ENCODE results near the gene RNASEL.
"Not testable (repeated sequence)": the region's sequence is repeated elsewhere in the genome, so short reads cannot be mapped to it uniquely, and the experiment has no call there.

Gene RNASEL

DNA sequence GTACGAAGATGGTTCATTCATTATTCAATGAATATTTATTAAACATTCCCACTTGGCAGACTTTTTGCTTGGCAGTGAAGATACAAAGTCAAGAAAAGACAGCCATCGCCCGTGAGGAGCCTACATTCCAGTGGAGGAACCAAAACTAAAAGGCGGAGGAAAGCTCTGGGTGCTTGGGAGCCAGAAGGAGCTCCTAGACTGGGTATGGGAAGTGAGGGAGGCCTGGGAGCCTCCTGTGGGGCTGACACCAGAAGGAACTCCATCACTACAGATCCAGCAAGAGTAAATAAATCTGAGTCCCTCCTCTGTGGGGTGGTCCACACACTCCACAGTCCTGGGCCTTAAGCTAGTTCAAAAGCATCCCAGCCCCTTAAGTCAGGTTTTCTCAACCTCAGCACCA lies 14.9 kb downstream of the RNASEL start:
- no peak overlapping the region for H3K4me3 ChIP-seq (ENCODE audit: low read length)
- no peak for DNase-seq (ENCODE audit: low read depth, low spot score)

DNA sequence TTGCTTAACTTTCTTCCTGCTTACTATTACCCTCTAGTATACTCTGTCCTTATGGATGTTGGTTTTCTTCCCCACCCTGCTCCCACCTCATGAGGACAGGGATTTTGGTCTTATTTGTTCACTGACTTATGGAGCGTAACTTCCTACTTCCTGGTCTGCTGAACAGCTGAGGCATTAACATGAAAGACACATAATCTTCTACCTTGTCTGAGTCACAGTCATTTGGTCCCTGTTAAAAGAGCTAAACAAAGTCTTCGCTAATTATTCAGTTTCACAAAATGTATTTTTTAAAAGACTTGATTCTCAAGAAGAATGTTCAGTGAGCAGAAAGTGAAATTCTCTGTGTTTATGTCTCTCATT lies 18.5 kb downstream of the RNASEL start:
- DNase-seq (ENCODE audit: low read depth, low spot score), result no peak
- no peak overlapping the region for H3K4me3 ChIP-seq (ENCODE audit: low read length)

DNA sequence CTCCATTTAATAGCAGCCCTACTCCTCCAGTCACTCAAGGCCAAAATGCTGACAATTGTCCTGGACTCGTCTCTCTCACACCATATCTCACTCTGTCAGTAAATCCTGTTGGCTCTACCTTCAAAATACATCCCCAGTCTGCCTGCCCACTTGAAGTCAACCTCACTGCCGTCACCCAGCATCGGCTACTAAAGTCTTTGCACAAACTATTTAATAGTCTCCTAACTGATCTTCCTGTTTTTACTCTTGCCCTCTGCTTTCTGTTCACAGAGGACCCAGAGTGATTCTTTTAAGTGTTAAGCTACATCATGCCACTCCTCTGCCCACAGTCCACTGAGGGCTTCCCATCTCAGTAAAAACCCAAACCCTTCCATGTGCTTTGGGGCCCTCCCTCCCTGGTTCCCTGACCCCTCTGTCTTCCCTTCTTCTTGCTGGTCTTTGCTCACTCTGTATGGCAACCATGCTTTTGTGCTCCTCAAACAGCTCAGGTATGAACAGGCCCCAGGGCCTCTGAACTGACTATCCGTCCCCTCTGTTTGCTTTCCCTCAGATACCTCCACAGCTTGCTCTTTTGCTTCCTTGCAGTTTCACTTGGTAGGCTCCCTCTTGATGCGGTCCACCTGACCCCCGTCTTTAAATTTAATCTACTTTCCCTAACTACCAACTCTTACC lies 19.0 kb downstream of the RNASEL start:
- H3K4me3 ChIP-seq (ENCODE audit: low read length), result no peak overlapping the region
- DNase-seq (ENCODE audit: low read depth, low spot score), result no peak

DNA sequence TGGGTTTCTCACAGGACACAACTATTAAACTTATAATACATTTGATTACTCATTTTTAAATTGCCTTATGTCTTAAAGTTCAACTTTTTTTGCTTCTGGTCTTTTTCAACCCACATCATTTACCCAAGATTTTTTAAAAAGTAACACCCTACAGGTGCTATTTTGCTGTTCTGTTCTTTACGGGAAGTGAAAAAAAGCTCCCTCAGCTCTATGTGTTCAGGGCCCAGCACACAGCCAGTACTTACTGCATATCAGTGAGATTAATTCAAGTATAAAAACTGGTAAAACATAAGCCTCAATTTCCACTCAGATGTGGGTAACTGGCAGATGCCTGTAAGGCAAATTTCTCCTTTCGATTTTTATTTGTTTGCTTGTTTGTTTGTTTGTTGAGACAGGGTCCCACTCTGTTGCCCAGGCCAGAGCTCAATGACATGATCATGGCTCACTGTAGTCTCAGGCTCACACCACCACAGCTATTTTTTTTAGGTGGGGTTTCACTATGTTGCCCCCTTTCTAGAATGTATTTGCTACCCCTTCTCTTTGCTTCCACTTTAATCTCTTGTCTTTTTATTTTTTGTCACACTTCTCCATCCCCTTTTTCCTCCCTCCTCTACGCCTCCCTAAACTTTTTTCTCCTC lies 20.3 kb downstream of the RNASEL start:
- DNase-seq (ENCODE audit: low read depth, low spot score), result no peak
- no peak overlapping the region for H3K4me3 ChIP-seq (ENCODE audit: low read length)

DNA sequence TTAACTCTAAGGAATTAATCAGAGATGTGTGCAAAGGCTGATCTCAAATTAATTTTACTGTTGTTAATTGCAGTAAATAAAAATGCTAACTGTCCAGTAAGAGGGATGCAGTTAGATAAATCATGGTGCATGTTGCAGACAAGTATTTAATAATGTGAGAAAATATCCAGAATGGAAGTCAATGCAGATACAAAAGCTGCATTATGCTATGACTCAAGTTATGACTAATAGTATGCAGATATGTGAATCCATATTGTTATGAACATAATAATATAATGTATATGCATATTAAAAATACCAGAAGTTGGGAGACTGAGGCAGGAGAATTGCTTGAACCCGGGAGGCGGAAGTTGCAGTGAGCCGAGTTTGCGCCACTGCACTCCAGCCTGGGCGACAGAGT lies 21.4 kb downstream of the RNASEL start:
- DNase-seq (ENCODE audit: low read depth, low spot score), result no peak
- H3K4me3 ChIP-seq (ENCODE audit: low read length), result no peak overlapping the region

DNA sequence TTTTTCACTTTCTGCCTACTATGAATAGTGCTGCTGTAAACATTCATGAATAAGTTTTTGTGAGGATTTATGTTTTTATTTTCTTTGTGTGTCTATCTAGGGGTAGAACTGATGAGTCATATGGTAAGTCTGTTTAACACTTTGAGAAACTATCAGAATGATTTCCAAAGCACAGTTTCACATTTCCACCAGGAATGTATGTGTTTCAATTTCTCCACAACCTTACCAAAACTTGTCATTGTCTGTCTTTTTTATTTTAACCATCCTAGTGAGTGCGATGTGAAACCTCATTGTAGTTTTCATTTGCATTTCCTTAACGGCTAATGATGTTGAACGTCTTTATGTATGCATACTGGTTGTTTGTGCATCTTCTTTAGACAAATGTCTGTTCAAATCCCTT lies 23.5 kb downstream of the RNASEL start:
- H3K4me3 ChIP-seq (ENCODE audit: low read length), result no peak overlapping the region
- DNase-seq (ENCODE audit: low read depth, low spot score), result no peak

DNA sequence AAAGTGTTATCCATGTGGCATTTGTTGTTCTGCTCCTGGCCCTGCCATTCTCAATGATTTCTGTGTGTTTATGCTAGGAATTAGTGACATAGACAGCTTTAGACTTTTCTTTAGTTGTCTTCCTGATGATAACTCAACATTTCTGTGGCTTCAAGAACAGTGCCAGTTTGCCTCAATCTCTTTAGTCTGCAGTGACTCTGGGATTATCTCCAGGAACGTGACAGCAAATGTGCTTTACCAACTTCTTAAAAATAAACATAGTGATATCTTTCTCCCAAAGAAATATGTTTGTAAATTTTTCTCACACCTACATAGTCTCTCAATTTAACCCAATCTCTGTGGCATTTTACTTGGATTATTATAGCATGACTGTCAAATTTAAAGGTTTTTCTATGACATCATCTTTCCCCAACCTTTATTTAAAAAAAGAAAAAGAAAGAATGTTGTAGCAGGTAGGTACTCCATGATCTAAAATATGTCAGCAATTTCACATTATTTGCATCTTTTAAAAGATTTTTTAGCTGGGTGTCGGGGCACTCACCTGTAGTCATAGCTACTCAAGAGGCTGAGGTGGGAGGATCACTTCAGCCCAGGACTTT lies 24.6 kb downstream of the RNASEL start:
- DNase-seq (ENCODE audit: low read depth, low spot score), result no peak
- H3K4me3 ChIP-seq (ENCODE audit: low read length), result no peak overlapping the region

DNA sequence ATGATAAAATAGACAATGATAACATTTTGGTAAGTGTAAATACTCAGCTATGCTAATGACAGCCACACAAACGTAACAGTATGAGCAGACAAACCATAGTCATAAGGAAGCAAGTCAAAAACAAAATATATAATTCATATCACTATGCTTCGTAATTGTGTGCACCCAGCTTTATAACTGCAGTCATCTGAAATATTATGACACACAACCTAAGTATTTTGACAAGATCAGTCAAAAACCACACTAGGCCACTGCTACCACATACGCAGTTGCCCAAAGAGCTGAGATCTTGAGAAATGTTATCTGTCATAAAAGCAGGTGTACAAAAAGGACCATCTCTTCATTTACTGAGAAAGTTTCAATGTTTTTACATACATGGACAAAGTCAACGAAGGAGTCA lies 26.0 kb downstream of the RNASEL start:
- H3K4me3 ChIP-seq (ENCODE audit: low read length), result no peak overlapping the region
- DNase-seq (ENCODE audit: low read depth, low spot score), result no peak

DNA sequence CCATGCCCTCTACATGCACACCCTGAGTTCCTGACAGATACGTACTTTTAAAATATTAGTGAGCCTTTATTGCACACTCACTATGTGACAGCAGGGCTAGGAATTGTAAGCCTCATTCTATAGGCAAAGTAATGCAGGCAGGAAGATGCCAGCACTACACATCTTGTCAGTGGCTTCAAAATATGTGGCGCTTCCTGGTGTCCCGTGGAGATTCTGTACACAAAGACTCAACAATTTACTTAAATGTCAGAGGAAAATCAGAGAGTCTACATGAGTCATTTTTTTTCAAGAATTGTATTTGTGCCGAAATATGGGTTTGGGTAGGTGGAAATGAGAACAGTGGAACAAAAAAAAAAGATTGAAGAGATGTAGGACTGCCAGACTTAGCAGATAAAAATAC lies 27.6 kb downstream of the RNASEL start:
- DNase-seq (ENCODE audit: low read depth, low spot score), result no peak

DNA sequence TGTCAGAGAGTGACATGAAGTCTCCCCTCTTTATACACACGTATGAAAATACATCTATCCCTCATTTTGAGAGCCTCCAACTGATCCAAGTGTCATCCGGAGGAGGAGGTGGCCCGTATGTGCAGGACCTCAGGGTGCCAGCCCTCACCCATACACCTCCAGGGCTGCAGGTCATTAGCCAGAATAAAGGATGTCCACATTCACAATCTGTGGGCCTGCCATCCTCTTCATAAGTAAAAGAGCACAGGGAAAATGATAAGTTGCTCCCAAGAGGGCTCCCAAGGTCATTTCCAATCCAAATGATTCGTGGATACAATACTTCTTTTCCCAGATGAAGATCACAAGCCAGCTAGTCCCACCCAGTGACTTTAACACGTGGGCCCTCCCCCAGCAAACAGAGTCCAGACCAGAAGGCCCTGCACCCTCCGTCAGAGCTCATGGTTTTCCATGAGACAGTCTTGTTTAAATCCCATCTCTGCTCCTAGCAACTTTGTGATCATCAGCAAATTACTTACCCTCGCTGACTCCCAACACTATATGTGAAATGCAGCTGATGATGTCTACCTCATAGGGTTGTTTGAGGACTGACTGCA lies 28.6 kb downstream of the RNASEL start:
- no peak overlapping the region for H3K4me3 ChIP-seq (ENCODE audit: low read length)
- no peak for DNase-seq (ENCODE audit: low read depth, low spot score)

More for the DNA sequence above, 27.6 kb downstream of the RNASEL start:
- H3K4me3 ChIP-seq (ENCODE audit: low read length), result no peak overlapping the region

DNA sequence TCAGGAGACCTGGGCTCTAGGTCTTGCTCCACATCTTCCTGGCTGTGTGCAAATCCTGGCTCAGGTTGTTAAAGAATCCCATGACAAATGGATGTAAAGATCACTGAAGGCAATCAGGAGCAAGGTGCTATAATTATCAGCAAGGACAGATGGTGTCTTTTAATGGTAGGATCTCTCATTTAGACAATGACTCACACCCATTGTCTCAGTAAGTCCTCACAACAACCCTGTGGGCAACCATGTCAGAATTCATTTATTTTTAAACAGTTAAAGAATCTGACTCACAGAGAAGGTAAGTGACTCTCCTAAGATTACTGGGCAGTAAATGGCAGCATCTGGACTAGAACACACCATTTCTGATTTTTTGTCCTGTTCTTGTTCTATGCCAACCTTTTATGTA lies 32.8 kb downstream of the RNASEL start:
- DNase-seq (ENCODE audit: low read depth, low spot score), result no peak
- no peak overlapping the region for H3K4me3 ChIP-seq (ENCODE audit: low read length)

DNA sequence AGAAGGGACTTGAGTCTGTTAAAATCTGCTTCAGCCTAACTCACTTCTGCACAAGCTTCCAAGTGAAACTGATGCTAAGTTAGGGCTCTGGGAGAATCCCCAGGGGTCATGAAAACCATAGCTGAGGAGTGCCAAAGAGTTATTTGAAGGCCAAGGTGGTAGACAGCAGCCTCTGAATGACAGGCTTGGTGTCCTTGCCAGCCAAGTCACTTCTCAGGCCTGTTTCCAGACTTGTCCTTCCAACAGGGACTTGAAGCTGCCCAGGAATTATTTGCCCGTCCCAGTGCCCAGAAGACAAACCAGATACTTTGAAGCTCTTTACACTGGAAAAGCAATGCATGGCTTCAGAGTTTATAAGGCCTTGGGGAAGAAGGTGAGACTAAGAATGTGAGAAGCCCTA lies 33.6 kb downstream of the RNASEL start:
- DNase-seq (ENCODE audit: low read depth, low spot score), result no peak
- H3K4me3 ChIP-seq (ENCODE audit: low read length), result no peak overlapping the region

DNA sequence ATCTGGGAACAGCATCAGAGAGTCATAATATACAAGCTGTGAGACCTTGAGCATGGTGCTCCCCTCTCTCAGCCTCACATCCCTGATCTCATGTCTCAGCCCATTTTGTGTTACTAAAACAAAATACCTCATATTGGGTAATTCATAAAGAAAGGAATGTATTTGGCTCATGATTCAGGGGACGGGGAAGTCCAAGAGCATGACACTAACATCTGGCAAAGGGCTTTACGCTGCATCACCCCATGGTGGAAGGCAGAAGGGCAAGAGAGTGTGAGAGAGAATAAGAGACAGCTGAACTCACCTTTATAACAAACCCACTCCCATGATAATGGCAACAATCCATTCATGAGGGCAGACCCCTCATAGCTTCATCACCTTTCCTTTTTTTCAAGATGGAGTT lies 36.5 kb downstream of the RNASEL start:
- no peak for DNase-seq (ENCODE audit: low read depth, low spot score)
- H3K4me3 ChIP-seq (ENCODE audit: low read length), result no peak overlapping the region

DNA sequence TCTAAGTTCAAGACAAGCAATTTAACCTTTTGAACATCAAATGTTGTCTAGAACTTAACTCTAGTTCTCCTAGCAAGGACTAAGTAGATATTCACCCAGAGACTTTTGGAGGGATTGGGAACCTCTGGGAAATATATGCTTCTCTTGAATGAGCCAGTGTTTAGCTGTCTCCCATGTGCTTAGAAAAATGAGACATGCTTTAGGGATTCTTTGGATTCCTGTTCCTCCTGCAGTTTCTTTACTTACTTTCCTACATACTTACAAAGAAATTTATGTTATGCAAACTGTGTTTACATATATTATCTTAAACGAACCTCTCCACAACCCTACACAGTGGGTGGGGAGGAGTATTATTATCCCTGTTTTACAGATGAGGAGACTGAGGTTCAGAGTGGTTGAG lies 39.2 kb downstream of the RNASEL start:
- no peak overlapping the region for H3K4me3 ChIP-seq (ENCODE audit: low read length)
- no peak for DNase-seq (ENCODE audit: low read depth, low spot score)

DNA sequence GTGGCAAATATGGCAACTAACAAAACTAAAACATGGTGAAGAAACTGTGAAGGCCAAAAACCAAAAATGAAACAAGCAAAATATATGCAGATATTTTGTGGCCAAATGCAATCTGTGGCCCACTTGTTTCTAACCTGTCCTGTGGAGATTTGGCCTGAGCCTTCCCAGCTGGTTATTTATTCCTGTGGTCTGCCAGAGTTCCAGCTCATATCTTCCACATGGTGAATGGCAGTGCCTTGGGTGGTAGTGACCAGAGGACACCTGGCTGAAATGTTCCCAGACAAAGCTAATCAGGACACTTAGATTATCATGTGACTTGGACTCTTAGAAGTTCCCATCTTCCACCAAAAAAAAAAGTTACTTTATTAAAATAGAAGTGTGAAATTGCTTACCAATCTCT lies 39.7 kb downstream of the RNASEL start:
- no peak overlapping the region for H3K4me3 ChIP-seq (ENCODE audit: low read length)
- no peak for DNase-seq (ENCODE audit: low read depth, low spot score)

DNA sequence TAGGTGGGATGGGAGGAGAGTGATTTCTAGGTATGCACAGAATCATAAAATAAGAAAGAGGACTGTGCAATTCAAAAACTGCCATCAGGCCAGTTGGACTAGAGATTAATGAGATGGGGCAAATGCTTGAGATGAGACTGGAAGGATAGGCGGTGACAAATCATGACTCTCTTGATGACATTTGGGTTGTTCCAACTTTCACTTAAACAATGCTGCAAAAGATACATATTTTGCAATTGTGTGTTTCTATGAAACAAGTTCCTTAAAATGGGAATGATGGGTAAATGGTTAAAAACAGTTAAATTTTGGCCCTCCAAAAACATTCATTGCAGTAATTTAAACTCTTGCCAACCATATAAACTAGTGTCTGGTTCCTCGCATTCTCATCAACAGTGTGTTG lies 55.2 kb downstream of the RNASEL start:
- H3K4me3 ChIP-seq (ENCODE audit: low read length), result no peak overlapping the region
- no peak for DNase-seq (ENCODE audit: low read depth, low spot score)

DNA sequence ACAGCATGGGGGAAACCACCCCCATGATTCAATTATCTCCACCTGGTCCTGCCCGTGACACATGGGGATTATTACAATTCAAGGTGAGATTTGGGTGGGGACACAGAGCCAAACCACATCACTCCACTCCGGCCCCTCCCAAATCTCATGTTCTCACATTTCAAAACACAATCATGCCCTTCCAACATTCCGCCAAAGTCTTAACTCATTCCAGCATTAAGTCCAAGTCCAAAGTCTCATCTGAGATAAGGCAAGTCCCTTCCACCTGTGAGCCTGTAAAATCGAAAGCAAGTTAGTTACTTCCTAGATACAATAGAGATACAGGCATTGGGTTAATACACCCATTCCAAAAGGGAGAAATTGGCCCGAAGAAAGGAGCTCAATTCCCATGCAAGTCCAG lies 60.9 kb downstream of the RNASEL start:
- not testable (repeated sequence) for H3K4me3 ChIP-seq (ENCODE audit: low read length); DNase-seq (ENCODE audit: low read depth, low spot score)

DNA sequence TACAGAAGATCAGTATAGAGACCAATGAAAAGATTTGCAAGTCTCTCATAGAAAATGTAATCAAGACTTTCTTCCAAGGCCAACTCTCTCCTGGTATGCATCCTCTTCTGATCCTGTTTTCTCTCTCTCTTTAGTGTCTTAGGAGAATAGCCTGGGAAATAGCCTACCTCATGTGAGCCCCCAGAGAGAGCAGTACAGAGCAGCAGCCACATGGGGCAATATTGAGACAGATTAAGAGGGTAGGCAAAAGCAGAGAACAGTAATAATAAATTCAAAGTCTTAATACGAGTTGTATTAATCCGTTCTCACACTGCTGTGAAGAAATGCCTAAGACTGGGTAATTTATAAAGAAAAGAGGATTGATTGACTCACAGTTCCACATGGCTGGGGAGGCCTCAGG lies 61.4 kb downstream of the RNASEL start:
- no peak for DNase-seq (ENCODE audit: low read depth, low spot score)

DNA sequence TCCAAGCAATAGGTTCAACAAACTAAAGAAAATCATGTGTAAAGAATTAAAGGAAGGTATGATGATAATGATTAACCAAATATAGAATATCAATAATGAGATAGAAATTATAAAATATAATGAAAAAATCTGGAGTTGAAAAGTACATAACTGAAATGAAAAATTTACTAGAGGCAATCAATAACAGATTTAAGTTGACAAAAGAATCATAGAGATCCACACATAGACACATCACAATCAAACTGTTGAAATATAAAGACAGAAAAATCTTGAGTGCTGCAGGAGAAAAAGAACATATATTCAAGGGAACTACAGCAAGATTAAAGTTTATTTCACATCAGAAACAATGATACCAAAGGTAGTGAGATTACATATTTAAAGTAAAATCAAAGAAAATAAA lies 63.7 kb downstream of the RNASEL start:
- H3K4me3 ChIP-seq (ENCODE audit: low read length), result no peak overlapping the region
- no peak for DNase-seq (ENCODE audit: low read depth, low spot score)

More for the DNA sequence above, 61.4 kb downstream of the RNASEL start:
- no peak overlapping the region for H3K4me3 ChIP-seq (ENCODE audit: low read length)

Measured in Jurkat, Clone E6-1 (cell line).